NCI-H2227 (cell line): ENCODE results near the gene SLC4A2.
"Not testable (repeated sequence)": the region's sequence is repeated elsewhere in the genome, so short reads cannot be mapped to it uniquely, and the experiment has no call there.

Experiments
- DNase-seq: peaks from one replicate; lab custom pipeline; 2025; ENCODE audit not compliant: unreplicated experiment; lab: John Stamatoyannopoulos, UW

The SLC4A2 gene

DNA sequence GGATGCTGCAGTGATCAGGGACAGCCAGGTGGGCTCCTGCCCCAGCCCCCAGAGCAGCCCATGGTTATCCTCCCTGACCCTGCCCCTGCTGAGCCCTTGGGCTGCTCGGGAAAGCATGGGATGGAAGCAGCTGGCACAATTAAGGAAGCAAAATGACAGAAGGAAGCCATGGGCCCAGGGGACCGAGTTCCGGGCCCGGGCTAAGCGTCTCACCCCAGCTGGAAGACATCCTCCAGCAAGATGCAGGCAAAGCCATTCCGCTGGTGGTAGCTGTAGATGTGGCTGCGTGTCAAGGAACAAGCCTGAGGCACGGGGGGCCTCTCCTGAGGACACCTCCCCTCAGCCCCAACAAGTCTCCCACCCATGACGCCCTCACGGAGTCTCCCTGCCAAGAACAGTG is 36.2 kb upstream of the SLC4A2 start:
- no peak for DNase-seq

DNA sequence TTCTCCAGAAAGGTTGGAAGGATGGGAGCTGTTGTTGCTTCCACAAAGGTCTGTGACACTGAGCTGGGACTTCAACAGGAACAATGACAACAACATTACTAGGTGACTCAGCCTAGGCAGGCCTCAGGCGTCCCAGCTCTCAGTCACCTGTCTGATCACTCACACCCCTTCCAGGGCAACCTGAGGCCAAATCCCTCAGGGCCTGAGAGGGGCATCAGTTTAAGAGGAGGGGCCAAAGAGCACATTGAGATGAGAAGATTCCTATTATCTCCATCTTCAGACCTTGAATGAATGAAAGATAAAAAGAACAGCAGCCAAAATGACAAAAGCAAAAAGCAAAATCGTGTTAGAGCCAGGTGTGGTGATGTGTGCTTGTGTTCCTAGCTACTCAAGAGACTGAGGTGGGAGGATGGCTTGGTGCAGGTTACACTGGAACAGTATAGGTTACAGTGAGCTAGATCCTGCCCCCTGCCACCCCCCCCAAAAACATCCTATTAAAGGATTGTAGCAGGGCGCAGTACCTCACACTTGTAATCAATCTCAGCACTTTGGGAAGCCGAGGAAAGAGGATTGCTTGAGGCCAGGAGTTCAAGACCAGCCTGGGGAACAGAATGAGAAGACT is 34.8 kb upstream of the SLC4A2 start, which contains the start of gene ATG9B:
Gene ATG9B, minus strand, starts transcription at position 60 of the 622 bp plus-strand sequence. CDS start 71 bp downstream, outside the sequence.
- DNase-seq, result no peak

DNA sequence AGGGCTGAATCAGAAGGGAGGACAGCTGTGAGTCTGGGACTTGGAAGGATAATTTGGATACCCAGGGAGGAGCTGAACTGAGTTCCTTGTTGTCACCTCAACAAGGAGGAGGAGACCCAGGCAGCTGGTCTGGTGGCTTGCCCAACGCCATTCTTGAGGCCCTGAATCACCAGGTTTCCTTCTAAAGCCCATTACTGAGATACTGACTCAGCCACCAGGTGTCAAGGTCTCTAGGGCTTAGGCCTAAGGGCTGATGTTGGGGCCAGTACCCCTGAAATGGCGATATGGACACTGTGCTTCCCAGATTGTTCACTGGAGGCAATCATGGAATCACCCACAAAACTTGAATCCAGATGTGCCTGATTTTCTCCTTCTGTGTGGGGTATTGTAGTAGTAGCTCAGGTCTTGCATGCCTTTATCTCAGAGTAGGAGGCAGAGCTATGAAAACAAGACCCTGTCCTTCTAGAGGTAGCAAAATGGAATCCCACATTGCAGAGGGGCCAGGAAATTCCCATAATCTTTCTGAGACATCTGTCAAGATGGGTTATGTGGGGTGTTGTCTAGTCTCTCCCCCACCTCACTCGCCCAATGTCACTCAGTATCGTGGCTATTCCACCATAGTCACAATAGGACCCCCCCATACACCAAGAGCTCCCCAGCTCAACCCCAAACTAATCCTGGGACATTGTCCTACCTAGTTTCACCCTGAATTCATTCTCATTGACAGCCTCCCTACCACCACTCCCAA is 33.3 kb upstream of the SLC4A2 start:
- DNase-seq, result no peak

DNA sequence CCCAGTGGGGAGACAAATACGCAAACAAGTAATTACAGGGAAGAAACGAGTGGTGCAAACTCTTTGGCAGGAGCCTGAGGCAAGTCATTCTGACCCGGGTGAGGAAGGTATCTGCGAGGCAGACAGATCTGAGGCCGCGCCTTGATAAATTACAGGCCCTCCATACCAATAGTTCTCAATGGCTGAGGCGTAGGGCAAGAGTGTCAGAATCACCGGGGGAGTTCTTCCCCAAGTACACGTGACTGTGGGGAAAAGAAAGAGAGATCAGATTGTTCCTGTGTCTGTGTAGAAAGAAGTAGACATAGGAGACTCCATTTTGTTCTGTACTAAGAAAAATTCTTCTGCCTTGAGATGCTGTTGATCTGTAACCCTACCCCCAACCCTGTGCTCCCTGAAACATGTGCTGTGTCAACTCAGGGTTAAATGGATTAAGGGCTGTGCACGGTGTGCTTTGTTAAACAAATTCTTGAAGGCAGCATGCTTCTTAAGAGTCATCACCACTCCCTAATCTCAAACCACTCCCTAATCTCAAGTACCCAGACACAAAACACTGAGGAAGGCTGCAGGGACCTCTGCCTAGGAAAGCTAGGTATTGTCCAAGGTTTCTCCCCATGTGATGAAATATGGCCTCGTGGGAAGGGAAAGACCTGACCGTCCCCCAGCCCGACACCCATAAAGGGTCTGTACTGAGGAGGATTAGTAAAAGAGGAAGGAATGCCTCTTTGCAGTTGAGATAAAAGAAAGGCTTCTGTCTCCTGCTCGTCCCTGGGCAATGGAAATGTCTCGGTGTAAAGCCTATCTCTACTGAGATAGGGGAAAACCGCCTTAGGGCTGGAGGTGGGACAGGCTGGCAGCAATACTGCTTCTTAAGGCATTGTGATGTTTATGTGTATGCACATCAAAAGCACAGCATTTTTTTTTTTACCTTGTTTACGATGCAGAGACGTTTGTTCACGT is 32.3 kb upstream of the SLC4A2 start:
- peak; percentile 34 for DNase-seq

DNA sequence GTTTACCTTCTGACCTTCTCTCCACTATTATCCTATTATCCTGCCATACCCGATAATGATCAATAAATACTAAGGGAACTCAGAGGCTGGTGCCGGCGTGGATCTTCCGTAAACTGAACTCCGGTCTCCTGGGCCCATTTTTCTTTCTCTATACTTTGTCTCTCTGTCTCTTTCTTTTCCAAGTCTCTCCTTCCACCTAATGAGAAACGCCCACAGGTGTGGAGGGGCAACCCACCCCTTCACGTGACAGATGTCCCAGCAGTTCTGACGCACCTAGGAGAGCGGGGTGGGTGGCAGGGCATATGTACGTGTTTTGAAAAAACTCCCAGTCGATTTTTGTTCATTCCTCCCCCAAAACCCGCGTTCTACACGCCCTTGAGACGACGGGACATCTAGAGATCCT is 31.7 kb upstream of the SLC4A2 start:
- not testable (repeated sequence) for DNase-seq

DNA sequence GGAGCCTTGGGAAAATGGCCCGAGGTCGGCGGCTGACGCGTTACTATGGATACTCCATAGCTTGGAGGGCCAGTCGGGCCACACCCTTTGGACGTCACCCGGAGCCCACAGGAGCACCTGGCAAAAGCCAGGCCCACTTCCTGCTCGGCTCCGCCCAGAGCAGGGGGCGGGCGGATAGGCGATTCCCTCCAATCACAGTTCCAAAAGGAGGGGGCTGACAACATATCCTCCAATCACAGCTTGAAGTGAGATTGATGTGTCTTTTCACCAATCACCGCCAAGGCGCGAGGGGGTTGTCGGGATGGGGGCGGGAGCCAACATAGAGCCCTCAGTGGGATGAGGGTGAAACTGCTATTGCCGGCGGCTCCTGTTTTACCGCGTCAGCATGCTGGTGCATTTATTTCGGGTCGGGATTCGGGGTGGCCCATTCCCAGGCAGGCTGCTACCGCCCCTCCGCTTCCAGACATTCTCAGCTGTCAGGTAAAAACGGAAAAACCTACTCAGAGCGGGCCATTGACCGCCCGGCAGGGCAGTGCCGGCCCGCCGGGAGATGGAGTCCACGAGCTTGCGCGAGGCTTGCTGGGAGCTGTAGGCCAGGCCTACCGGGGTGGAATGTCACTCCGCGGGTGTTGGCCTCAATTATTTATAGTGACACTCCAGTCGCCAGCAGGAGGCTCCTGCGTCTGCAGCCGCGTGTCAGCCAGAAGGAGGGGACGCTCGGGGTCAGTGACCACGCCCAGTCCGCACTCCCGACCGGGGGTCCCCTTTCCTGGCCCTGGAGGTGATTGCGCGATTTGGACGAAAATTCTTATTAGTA is 31.1 kb upstream of the SLC4A2 start, which contains the start of gene ABCB8:
Gene ABCB8, plus strand, starts transcription at position 320 of the 817 bp plus-strand sequence. Its CDS starts 66 bp downstream, at position 386.
- peak; percentile 100 for DNase-seq

DNA sequence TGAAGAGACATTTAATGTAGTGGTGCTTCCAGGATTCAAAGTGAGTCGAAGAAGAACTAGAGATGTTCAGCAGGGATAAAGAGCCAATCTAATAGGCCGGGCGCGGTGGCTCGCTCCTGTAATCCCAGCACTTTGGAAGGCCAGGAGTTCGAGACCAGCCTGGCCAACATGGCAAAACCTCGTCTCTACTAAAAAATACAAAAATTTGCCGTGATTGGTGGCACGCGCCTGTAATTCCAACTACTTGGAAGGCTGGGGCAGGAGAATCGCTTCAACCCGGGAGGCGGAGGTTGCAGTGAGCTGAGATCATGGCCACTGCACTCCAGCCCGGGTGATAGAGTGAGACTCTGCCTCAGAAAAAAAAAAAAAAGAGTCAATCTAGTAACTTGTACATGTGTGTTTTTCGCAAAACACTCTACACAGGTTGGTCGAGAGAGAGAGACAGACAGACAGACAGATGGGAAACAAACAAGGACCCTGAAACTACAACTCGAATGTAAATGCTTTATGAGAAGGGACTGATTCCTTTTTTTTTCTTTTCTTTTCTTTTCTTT is 30.4 kb upstream of the SLC4A2 start:
- no peak for DNase-seq

DNA sequence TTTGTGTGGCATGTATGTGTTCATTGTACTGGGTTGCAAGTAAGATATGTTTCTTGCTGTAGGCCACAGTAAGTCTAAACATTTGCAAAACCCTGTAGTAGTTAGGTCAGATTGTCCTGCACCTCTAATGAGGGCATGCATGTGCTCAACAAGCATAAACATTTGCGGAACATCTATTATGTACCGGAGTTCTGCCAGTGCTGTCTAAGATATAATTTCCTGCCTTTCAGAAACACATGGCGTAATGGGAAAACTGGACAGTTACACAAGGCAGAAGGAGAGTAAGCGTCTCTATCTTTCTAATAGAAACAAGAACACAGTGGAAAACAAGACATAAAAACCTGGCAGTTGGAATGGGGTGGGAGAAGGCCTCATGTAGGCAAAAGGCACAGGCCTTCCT is 28.4 kb upstream of the SLC4A2 start:
- no peak for DNase-seq

DNA sequence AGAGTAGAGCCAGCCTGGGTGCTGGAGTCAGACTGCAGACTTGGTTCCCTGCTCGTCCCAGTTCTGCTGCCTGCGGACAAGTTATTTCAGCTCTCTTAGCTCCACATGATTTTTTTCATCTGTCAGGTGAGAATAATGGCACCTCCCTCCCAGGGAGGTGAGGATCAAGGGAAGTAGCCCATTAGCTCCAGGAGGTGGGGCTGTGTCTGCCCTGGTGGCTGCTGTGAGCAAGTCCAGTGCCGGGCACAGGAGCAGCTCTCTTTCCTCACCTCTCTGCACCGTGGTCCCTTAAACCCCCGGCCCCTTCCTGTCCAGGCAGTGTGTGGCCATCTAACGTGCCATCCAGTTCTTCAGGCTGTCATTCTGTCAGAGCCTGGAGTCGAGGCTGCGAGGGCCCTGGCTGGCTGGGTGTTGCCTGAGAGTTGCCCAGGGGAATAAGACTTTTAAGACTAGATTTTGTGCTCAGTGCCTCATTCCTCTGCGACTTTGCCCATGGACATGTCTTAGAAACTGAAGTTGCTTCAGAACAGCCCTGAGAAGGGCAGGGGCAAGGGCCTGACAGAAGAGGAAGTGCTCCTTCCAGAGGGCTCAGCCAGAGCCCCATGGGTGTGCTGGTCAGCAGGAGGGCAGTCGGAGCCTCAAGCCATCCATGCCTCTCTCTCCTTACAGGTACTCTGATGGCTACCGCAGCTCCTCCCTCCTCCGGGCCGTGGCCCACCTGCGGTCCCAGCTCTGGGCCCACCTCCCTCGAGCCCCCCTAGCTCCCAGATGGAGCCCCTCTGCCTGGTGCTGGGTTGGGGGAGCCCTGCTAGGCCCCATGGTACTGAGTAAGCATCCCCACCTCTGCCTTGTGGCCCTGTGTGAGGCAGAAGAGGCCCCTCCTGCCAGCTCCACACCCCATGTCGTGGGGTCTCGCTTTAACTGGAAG is 26.2 kb upstream of the SLC4A2 start:
- DNase-seq, result no peak

DNA sequence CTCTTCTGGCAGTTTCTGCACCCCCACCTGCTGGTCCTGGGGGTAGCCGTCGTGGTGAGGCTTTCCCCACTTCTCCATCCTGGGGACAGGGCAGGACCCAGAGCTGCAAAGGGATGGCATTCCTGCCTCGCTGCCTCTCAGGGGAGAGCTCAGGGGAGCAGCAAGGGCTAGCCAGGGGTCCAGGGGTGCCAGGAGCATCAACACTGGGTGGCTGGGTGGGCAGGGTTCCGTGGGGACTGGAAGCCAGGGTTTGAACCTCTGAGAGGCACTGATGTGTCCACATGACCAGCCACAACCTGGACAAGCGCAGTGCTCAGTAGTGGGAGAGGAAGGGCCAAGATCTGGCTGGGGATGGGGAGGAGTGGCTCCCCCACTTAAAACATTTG is 25.5 kb upstream of the SLC4A2 start:
- no peak for DNase-seq

DNA sequence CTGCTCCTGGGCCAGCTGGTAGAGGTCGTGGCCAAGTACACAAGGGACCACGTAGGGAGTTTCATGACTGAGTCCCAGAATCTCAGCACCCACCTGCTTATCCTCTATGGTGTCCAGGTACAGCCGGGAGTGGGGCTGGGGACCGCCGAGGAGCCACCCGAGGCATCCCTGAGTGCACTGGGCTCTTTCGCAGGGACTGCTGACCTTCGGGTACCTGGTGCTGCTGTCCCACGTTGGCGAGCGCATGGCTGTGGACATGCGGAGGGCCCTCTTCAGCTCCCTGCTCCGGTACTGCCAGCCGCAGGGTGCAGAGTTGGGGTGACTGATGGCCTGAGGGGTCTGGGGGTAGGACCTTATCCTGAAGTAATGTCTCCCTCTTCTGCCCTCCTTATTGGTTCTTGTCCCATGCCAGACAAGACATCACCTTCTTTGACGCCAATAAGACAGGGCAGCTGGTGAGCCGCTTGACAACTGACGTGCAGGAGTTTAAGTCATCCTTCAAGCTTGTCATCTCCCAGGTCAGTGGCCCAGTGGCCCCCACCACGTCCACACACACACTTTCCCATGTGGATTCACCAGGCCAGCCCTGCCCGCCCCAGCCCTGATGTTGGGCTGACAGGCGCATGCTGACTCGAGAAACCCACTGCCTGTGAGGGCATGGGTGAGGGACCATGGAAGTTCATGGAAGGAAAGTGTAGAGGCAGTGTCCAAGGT is 24.9 kb upstream of the SLC4A2 start:
- no peak for DNase-seq

DNA sequence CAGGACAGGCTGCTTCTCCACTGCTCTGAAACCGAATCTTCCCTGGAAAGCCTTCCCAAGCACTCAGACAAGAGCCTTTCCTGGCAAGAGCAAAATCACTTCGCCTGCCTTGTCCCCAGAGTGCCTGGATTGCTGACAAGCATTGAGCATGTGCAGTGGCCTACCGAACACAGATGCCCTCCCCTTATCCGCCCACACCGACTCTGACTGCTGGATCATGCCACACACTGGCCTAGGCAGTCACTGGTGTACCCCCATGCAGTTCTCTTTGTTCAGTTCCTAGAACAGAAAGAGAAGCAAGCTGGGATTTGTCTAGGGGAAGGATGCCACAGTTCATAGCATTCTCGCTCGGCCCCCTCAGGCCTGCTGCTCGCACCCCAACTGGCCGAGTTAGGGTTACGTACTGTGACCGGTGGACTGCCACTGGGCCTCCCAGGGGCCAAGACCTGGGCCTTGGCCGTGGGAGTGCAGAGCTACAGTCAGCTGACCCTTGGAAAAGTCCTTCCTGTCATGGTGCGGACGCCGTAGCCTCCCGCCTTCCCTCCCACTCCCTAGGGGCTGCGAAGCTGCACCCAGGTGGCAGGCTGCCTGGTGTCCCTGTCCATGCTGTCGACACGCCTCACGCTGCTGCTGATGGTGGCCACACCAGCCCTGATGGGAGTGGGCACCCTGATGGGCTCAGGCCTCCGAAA is 24.2 kb upstream of the SLC4A2 start:
- DNase-seq, result no peak

DNA sequence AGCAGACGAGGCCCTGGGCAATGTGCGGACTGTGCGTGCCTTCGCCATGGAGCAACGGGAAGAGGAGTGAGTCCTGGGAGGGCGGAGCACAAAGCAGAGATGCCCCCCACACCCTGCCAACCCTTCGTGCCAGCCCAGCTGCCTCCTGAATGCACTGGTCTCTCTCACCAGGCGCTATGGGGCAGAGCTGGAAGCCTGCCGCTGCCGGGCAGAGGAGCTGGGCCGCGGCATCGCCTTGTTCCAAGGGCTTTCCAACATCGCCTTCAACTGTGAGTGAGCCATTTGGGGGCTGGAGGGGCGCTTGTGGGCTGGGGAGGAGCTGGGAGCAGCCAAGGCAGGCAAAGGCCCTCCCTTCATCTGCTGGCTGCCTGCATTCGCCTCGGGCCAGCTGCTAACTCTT is 23.5 kb upstream of the SLC4A2 start:
- DNase-seq, result no peak

DNA sequence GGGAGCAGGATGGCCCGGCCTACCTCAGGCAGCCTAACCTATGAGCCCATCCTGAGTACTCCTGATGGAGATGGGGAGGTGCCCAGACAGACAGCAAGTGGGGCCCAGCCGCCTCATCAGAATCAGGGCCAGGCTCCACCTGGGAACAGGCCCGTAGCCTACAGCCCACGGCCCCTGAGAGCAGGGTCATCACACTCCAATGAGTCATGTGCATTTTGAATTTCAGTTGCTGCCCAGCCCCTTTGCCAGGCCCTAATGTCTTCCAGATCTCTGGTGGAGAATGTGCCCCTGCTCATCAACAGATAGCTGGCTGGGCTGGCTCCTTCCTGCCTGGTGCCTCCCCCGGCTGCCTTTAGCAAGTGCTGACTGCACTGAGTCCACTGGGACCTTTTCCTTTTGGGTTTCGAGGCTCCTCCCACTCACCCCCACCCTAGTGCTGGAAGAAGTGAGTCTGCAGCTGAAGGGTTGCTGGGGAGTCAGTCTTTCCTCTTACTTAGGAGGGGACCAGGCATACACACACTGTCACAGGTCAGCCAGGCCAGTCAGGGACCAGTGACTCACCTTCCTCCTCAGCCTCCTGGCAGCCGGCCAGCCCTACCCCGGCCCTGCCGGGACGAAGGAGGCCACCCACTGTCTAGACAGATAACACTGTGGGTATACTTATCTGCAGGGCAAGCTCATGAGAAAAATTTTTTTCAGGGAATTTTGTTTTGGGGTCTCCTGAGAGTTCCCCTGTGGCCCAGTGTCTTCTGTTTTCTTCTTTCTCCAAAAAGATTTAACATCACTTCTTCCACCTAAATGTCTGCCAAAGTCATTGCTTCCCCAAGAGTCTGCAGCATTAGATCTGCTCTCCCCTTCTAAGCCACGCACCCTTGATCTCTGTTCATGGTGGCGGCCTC is 20.2 kb upstream of the SLC4A2 start:
- DNase-seq, result peak; percentile 64

DNA sequence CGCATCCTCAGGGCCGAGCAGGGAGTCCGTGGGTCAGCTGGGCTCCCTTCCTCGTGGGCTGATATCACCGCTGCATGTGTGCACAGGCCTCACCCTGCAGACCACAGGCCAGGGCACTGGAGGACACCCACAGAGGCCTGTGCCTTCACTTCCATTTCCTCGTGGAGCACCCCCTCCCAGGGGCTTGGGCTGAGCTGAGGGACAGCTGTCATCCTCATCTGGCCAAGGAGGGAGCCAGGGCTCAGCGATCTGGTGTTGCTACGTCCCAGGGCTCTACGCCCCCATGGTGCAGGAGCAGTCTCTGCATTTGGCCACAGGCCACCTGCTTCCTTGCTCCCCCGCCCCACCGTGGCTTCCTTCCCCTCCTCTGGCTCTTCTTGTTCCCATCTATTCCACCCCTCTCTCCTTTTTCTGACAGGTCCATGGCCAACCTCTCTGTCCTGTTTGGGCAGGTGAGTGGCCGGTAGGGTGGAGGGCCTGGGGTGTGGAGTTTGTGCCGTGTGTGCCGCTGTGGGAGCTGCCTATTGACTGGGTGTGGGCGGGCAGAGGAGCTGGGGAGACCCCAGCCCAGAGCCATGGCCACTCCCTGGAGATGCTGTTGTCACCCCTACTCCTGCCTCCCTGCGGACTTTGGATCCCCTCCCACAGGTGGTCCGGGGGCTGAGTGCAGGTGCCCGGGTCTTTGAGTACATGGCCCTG is 19.4 kb upstream of the SLC4A2 start:
- DNase-seq, result no peak

DNA sequence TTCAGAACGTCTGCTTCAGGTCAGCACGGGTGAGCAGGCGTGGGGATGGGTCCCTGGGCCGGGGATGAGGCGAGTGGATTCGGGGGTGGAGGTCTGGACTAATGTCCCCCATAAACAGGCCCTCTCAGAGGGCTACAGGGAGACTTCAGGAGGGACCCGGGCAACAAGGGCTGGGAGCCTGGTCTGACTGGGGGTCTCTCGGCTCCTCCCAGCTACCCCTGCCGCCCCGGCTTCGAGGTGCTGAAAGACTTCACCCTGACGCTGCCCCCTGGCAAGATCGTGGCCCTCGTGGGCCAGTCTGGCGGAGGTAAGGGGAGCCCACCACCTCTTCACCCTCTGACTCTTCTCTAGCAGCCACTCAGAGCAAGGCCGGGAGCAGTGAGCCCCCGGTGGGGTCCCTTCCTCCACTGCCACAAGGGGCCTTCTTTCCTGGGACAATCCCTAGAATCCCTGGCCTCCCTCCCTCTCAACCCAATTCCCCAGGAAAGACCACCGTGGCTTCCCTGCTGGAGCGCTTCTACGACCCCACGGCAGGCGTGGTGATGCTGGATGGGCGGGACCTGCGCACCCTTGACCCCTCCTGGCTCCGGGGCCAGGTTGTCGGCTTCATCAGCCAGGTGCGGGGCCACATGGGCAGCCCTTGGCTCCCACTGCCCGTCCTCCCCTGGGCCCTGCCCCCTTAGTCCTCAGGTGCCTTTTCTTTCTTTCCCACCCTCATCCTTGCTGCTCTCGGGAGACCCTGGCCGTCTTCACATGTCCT is 18.6 kb upstream of the SLC4A2 start:
- DNase-seq, result no peak
